Measurements from ENCODE around the gene MADD.

MADD gene

GRCh38 chr11:47269829-47270305 is at the start of gene MADD:
MADD (plus strand) TSS chr11:47270133.
- peak; percentile 75 for DNase-seq

GRCh38 chr11:47220401-47220821 is 49.5 kb upstream of the MADD start:
- no peak for DNase-seq

GRCh38 chr11:47222696-47223095 is 47.2 kb upstream of the MADD start:
- no peak for DNase-seq

GRCh38 chr11:47225552-47226400 is 44.2 kb upstream of the MADD start:
- no peak for DNase-seq

- DNase-seq, result no peak
Measured at GRCh38 chr11:47229161-47229560, 40.8 kb upstream of the MADD start.

GRCh38 chr11:47233051-47233450 is 36.9 kb upstream of the MADD start:
- no peak for DNase-seq

GRCh38 chr11:47233989-47234668 is 35.8 kb upstream of the MADD start:
- peak; percentile 11 for DNase-seq

- peak; percentile 82 for DNase-seq
Measured at GRCh38 chr11:47234669-47235100, 35.2 kb upstream of the MADD start.

- DNase-seq, result no peak
Measured at GRCh38 chr11:47235163-47235562, 34.8 kb upstream of the MADD start.

GRCh38 chr11:47236482-47236881 is 33.5 kb upstream of the MADD start:
- DNase-seq, result peak; percentile 38

GRCh38 chr11:47239852-47240251 is 30.1 kb upstream of the MADD start:
- DNase-seq, result no peak

- no peak for DNase-seq
Measured at GRCh38 chr11:47241841-47242301, 28.1 kb upstream of the MADD start.

- DNase-seq, result no peak
Measured at GRCh38 chr11:47242596-47243192, 27.2 kb upstream of the MADD start.

GRCh38 chr11:47243454-47243853 is 26.5 kb upstream of the MADD start:
- peak; percentile 38 for DNase-seq

- no peak for DNase-seq
Measured at GRCh38 chr11:47244448-47245350, 25.2 kb upstream of the MADD start.

GRCh38 chr11:47245611-47246357 is 24.1 kb upstream of the MADD start:
- DNase-seq, result no peak

GRCh38 chr11:47247502-47247901 is 22.4 kb upstream of the MADD start:
- DNase-seq, result no peak

- DNase-seq, result no peak
Measured at GRCh38 chr11:47248304-47248663, 21.6 kb upstream of the MADD start.

GRCh38 chr11:47248664-47249377 is 21.1 kb upstream of the MADD start, which contains the start of gene ACP2:
ACP2 (minus strand) TSS chr11:47248814; CDS start chr11:47248789, 25 bp downstream.
- peak; percentile 82 for DNase-seq

- no peak for DNase-seq
Measured at GRCh38 chr11:47249378-47249715, 20.6 kb upstream of the MADD start.

GRCh38 chr11:47251751-47252150 is 18.2 kb upstream of the MADD start:
- DNase-seq, result no peak
